ENCODE measurements around the gene SLC8A1. TPM values are rescaled to one million over a fixed set of nuclear protein-coding genes. Genes with fewer than 3 reads are reported as not detected.

SLC8A1 gene
- total and polyA plus RNA-seq, 2 of the 13 experiments (the other 11 are each of a cell fraction or from before 2014, with no cell fraction given), result not detected

DNA sequence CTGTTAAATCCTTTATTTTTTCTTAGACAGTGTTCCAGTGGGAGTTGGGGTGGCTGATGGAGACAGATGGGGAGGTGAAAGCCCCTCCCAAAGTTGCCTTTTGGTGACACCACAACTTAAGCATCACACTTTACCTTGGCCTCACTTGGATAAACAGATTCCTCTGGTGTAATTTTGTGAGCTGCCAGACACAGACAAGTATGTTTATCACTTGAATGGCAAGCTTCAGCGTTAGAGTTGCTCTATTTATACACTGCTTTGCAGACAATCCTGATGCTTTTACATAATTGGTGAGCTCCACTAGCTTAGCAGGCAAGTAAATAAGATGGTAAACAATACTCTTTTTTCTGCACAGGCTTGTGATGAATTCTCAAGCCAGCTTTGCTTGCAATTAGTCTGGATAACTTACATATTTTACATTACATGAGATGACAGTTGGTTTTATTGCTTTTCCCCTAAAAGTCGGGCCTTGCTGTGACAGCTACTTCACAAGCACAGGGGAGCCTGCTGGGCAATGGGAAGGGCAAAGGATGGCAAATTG, 226.2 kb downstream of the SLC8A1 start:
- H3K4me2 ChIP-seq (ENCODE audit: low read depth, low read length), result no peak overlapping the region
- no peak for TF ChIP-seq KDM1A (CRISPR knock-in tag; IDR thresholded peaks at IDR 0.05)
- TF ChIP-seq KDM6A (CRISPR knock-in tag; IDR thresholded peaks at IDR 0.05; ENCODE audit: low read depth), result no peak
- no peak for TF ChIP-seq ZNF879 (CRISPR knock-in tag; IDR thresholded peaks at IDR 0.05)
- TF ChIP-seq ZNF331 (CRISPR knock-in tag; IDR thresholded peaks at IDR 0.05), result no peak
- no peak for TF ChIP-seq ZNF720 (CRISPR knock-in tag; IDR thresholded peaks at IDR 0.05)
- TF ChIP-seq TARDBP (CRISPR knock-in tag; IDR thresholded peaks at IDR 0.05), result no peak
- TF ChIP-seq SNAPC4 (CRISPR knock-in tag; IDR thresholded peaks at IDR 0.05), result no peak
- TF ChIP-seq RFXAP (CRISPR knock-in tag; IDR thresholded peaks at IDR 0.05; ENCODE audit: borderline replicate concordance), result no peak
- TF ChIP-seq PHF20 (CRISPR knock-in tag; IDR thresholded peaks at IDR 0.05), result no peak
- TF ChIP-seq IRX3 (CRISPR knock-in tag; IDR thresholded peaks at IDR 0.05; ENCODE audit: borderline replicate concordance, low read depth), result no peak
- no peak for TF ChIP-seq FOSL1 (CRISPR knock-in tag; IDR thresholded peaks at IDR 0.05; ENCODE audit: borderline replicate concordance)
- no peak for TF ChIP-seq ZNF124 (CRISPR knock-in tag; IDR thresholded peaks at IDR 0.05)
- TF ChIP-seq GABPA (IDR thresholded peaks at IDR 0.05; ENCODE audit: low read depth, low read length), result no peak
- TF ChIP-seq GABPA (CRISPR knock-in tag; IDR thresholded peaks at IDR 0.05; ENCODE audit: low read depth), result no peak
- no peak for TF ChIP-seq NFE2L2 (IDR thresholded peaks at IDR 0.05; ENCODE audit: low read length)
- TF ChIP-seq, protein P1, sequence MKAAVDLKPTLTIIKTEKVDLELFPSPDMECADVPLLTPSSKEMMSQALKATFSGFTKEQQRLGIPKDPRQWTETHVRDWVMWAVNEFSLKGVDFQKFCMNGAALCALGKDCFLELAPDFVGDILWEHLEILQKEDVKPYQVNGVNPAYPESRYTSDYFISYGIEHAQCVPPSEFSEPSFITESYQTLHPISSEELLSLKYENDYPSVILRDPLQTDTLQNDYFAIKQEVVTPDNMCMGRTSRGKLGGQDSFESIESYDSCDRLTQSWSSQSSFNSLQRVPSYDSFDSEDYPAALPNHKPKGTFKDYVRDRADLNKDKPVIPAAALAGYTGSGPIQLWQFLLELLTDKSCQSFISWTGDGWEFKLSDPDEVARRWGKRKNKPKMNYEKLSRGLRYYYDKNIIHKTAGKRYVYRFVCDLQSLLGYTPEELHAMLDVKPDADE (CRISPR knock-in tag; IDR thresholded peaks at IDR 0.05), result no peak
- no peak for TF ChIP-seq ZNF337 (CRISPR knock-in tag; IDR thresholded peaks at IDR 0.05; ENCODE audit: borderline replicate concordance, low read depth)
- no peaks in the 10 kb centered on the region for H3K36me3 ChIP-seq (replicated peaks in 1 of 2; ENCODE audit: control insufficient read depth in 1 of 2, insufficient read depth in 2 of 2, low read length in 2 of 2)
- no TSS peak for BruUV-seq (replicated peaks)
- DNase-seq (ENCODE audit: low spot score) (no peak), FAIRE-seq (no peak), ATAC-seq (no peak)
- WGBS (ENCODE audit: low lambda C conversion rate), result 0% methylated on average over 2 of the region's 2 CpGs
- H3K27me3 ChIP-seq (ENCODE audit: control insufficient read depth in 1 of 2, insufficient read depth in 2 of 2, low read length in 2 of 2), result no peaks in the 10 kb centered on the region
- H3K9ac ChIP-seq (ENCODE audit: insufficient read depth, low read depth, low read length), result no peak overlapping the region
- H3K4me3 ChIP-seq (replicated peaks in 1 of 3; ENCODE audit: insufficient read depth in 1 of 3, low read depth in 2 of 3, low read length in 3 of 3), result no peak overlapping the region
- H3K79me2 ChIP-seq (ENCODE audit: insufficient read depth, low read length), result no peaks in the 10 kb centered on the region
- H3K4me1 ChIP-seq (ENCODE audit: insufficient read depth, low read length), result no peaks in the 10 kb centered on the region
- intact Hi-C loops (cut with micrococcal nuclease; ENCODE audit: unreplicated experiment), result no loop called here
- POLR2A ChIA-PET, result no interaction called here
- CTCF ChIA-PET (ENCODE audit: low intra/inter-chr PET ratio, low total read pairs), result no interaction called here
- no peak overlapping the region for H3K27ac ChIP-seq (ENCODE audit: extremely low read length, insufficient read depth, low read length)
- H2AFZ ChIP-seq (ENCODE audit: low read length), result no peak overlapping the region
- in situ Hi-C loops (cut with HindIII; ENCODE audit: extremely low pct_ligation_motif_present, low pct_unique_long_range_greater_than_20kb), result no loop called here
- no peaks in the 10 kb centered on the region for H3K9me3 ChIP-seq (ENCODE audit: low read length)
- H4K20me1 ChIP-seq (ENCODE audit: insufficient read depth, low read length), result no peaks in the 10 kb centered on the region
